Stimulated activated CD4-positive, alpha-beta T cell treated with anti-CD3 and anti-CD28 coated beads, Interleukin-1b, Interleukin-23, amount 100 ng/mL, for 48 hours (primary cell): ENCODE data around the gene NCAM2.

Source experiments
- DNase-seq: peaks from one replicate; pipeline ENCODE4 v3.0.0-alpha.2; 2020

Gene NCAM2

DNA sequence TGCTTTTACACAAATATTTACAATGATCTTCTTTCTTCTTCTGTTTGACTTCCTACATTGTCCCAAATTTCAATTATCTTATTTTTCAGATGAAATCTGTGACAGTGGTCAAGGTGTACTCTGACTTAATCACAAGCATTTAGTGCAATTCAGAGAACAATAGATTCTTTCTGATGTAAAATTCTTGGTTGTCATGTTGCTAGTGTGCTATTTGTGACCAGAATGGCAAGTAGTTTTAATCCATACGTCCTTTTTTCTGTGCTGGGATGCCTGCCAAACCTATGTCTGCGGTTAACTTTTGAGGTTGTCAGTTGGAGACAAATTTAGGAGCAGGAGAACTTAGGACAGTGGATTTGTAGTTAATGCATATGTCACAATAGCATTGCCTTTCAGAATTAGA, 31.0 kb downstream of the NCAM2 start:
- DNase-seq: no peak

DNA sequence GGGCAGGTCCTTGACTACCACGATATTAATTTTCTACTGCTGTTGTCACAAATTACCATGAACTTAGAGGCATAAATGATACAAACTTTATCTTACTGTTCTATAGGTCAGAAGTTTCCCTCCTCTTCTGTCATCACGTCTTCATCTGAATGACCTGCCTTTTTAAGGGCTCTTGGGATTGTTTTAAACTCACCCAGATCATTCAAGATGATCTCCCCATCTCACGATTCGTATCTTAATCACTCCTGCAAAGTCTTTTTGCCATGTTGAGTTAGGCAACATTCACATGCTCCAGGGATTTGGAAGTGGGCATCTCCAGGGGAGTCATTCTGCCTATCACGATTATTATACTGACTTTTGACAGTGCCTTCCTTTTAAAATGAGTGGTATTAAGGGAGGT, 32.1 kb downstream of the NCAM2 start:
- no peak for DNase-seq

DNA sequence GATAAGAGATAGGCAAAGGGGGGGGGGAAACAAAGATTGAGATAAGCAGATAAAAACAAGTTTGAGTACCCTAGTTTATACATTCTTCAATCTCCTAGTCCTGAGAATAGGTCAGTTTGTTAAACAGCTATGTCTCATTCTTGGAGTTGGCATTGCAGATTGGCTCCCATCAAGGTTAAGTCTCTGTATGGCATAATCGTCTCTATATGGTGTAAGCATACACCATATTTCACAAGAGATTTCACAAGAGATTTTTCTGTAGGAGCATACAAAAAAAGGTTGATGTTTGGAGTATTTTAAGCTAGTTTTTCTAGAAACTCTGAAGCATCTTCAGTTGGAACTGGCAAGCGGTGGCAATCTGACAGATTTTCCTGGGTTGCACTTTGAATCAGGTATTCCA, 35.8 kb downstream of the NCAM2 start:
- no peak for DNase-seq

DNA sequence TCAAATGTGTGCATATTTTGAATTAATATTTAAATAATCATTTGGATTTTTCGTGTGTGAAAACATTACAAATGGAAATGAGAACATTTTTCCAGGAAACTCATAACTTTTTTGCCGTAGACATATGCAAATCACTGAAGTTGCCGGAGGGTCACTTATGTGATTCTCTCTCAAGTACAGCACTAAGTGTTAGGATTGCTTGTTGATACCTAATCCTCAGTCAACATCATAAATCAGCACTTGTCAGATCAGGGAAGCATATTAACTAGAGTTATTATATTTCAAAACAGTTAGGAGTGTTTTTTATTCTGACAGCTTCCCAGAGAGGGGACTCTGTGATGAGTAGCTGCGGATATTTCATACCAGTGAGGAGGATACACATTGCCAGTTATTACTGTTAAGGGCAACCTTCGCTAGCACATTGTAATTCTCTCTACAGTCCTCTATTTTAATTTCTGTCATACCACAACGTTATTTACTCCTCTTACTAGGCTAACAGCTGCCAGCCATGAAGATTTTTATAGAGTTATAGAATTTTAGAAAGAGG, 41.5 kb downstream of the NCAM2 start:
- no peak for DNase-seq

DNA sequence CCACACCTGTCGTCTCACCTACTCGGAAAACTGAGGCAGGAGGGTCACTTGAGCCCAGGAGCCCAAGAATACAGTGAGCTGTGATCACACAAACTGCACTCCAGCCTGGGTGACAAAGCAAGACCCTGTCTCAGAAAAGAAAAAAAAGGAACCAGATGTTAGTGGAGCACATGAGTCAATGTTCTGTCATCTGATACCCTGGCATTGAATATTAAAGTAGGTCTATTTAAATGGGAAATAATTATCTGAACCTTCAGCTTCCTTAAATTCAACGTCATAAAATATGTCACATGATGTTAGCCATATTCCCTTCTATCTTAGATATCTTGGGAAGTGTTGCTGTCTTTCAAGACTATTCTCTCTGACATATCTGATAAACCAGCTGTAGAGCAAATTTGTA, 47.3 kb downstream of the NCAM2 start:
- DNase-seq: no peak

DNA sequence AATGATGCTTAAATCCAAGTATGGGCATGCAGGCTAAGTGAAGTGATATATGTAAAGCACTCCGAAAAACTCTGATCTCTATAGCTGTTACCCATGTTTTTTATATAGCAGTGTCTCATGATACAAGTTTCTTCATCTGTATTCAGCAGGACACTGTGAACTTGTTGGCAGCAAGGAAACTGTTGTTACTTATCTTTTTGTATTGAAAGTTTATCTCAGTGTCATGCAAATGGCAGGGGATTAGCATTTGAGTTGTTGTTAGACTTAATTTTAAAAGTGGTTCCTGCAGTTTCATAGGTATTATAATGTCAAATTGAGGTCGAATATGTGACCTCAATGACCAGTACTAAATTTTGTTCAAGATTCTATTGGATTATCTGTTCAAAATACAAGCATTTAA, 47.9 kb downstream of the NCAM2 start:
- DNase-seq: no peak

DNA sequence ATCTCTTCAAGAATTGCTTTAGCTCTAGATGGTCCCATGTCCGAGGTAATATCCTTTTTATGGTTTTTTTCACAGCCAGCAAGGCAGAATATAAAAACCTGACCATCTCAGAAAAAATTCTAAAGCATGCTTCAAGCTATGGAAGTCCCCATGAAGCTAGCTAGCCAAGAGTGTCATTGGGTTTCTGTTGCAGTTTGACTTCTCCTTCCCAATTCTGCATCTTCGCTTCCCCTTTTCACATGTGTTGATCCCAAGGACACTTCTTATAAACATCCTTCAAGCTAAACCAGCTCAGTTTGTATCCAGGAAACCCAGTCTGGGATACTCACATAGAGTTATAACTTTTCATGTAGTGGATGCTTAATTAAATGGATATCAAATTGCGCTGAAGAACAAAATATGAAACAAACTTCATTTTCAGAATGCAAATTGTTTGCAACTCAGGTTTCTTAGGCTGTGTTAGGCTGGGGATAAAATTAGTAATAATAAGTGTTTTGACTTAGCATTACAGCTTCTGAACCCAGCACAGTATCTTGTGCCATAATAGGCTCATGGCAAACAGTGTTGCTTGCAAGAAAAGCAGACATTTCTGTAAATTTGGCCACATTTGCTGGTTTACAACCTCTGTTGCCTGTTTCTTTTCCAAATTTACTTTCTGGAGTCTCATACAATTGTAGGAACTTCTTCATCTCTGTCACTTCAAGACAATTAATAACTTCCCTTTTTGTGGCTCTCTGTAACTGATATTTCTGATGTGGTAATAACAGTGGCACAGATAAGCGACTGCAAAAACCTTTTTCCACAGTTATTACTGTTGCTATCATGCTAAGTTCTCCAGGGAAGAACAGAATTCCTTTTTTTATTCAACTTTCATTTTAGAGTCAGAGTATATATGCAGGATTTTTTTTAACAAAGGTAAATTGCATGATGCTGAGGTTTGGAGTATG, 53.2 kb downstream of the NCAM2 start:
- DNase-seq: no peak

DNA sequence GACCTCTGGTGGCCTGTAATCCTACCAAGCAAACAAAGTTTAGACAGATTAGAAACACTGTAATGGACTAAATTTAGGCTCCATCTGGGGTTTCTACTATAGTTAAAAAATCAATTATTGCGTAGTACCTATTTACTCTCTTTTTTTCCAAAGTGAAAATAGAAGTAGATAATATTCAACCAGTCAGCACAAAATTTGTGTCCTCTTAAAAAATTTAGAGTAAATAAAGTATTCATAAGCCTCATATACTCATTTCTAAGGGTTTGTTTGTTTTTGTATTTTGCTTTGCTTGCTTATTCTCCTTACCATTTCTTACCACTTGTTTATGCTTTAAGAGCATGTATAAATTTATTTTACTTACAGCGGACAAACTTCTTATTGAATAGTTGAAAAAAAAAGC, 54.5 kb downstream of the NCAM2 start:
- DNase-seq: no peak

DNA sequence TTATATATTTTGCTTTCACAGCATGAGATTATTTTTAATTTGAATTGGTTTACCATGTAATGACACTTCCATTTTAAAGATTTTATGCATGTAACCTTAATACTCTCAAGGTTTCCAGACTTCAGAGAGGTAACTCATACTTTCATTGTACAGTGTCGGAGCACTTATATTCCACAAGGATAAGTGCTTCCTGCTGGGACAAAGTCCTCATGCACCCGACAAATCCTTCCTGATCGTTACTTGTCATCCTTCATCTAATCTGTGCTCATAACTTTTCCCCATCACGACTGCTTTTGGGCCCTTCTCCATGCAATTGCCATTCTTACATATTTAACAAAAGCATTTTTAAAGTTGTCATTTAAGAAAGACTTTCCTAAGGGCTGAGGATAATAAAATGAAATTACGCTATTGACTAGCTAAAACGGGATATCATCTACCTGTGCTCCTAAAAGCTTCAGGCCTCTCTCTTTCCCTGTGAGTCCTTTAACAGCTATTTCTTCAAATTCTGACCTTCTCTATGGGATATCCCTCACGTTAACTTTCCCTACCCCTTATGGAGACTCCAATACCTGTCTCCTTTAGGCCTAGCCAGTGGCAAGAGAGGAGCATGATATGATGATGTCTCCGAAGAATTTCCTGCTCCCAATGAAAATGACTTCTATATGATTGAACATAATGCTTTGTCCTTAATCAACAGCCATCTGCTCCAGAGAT, 59.3 kb downstream of the NCAM2 start:
- no peak for DNase-seq

DNA sequence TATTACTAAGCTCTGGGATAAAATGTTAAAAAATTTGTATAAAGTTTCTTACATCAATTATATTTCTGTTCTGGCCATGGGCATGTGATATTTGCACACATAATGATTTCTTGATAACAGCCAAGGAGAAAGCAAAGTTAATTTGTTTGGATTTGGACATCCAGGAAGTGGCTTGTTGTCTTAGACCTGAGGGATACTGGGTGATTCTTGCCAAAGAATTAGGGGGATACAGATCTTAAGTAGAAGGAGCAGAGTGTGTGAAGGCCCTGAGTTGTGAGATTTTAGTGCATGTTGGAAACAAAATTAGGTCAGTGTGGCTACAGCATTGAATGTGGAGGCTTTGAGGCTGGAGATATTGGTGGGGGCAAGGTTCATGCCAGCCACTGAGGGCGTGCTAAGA, 65.6 kb downstream of the NCAM2 start:
- DNase-seq: no peak

DNA sequence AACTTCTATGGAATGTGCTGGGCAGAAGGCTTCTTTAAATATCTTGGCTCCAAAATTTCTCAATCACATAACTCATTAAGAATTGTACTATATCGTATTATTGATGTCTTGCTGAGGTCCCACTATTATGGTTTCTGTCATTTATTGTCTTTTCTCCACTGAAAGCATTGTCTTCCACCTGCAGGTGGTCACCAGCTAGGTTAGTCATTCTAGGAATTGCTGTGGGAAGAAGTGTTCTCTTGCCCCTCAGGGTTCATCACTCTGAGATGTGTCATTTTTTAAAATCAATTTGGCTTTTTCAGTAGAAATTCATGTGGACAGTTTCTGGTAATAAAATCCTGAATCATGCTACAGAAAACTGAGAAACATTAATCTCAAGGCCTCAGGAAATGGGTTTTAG, 66.1 kb downstream of the NCAM2 start:
- DNase-seq: no peak

DNA sequence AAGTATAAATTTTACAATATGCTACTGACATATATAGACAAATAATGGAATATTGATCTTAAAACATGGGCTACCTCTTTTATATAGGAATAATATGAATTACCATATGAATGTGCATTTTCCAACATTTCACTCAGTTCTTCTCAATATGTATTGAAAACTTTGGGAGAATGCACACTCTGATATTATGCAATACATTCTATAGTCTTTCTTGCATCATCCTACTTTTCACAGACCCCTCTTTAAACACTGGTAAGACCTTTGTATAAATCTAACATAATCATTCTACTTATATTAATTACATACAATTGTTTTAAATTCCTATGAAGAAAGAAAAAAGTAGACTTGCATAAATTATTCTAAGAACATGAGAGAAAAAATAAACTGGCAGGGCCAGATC, 69.2 kb downstream of the NCAM2 start:
- DNase-seq: no peak

DNA sequence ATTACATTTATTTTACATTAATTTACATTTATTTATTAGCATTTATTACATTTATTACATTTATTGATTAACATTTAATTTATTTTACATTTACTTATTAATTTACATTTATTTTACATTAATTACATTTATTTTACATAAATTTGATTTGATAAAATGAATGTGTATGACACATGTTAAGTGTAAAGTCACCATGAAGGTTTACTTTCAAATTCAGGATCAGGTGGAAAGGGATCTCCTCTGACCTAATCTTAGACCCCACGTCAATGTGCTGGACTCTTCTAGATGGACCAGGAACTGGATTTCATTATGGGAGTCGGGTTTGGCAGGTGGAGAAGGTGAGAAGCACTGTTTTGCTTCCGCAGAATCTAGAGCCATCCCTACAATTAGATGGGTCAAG, 76.1 kb downstream of the NCAM2 start:
- DNase-seq: no peak

DNA sequence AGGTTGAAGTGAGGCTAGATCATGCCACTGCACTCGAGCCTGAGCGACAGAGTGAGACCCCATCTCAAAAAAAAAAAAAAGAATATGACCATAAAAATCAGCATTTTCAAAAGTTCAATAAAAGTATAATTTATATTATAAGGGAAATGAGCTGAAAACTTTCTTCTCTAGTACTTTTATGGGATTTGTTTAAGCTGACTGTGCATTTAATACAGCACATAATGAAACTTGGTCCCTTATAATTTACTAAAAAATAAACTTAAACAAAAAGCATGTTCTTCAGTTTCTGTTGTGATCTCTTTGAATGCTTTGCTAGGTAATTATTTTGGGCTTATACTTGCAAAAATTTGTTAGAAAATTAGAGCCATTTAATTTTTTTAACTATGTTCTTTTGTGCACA, 77.8 kb downstream of the NCAM2 start:
- no peak for DNase-seq

DNA sequence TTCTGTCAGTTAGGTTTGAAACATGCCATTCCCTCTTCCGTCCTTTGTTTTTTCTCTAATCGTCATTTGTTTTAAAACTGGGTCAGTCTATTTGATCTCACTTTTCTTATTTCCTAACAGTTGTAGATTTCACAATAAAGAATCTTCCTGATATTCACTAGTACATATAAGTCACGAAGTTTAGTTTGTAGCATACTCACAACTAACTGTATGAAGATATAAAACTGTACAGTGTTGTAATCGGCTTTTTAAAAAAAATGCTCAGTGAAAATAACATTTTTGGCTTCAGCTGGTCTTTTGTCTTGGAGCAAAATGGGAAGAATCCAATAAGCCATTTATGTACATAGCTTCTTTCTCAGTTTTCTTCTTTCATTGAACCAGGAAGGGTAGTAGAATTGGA, 78.3 kb downstream of the NCAM2 start:
- no peak for DNase-seq

DNA sequence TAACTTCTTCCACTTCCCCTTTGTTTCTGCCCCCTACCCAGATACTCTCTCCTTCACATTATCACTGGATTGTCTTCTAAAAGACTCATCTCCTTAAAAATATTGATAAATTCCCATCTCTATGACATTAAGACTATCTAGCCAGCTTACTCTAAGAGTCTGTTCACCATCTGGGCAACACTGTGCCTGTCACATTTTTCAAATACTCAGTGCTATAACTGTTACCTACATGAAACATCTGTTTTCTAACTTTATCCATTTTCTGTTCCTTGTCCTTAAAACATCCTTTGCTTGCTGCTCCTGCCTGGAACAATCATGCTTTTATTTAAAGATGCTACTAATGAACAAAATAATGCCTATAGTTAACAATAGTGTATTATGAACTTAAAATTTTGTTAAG, 81.4 kb downstream of the NCAM2 start:
- no peak for DNase-seq

DNA sequence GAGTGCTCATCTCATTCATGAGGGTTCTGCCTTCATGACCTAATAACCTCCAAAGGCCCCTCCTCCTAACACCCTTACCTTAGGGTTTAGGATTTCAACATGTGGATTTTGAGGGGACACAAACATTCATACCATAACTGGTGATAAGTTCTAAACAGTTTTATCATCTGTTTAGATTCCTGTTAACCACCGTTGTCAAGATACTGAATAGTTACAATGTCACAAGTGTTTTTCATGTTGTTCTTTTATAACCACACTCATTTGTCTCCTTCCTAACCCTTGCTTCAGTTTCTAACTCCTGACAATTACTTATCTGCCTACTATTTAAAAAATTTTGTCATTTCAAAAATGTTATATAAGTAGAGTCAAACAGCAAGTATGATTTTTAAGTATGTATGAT, 86.0 kb downstream of the NCAM2 start:
- no peak for DNase-seq

DNA sequence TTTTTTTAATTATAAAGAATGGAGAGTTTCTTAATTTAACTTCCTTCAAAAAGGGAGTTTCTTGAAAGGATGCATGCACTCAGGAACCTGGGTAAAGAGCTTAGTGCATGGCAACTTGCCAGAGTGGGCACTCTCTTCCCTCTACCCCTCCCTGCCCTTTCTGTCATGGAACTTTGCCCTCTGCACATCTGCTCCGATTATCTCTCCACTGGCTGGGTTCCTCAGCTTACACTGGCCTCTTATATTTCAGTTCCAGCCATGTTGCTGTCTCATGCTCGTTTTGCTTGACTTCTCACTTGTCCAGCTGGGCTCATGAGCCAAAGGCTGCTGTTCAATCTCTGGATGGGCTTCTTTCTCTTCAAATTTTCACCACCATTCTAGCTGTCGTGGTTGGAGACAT, 87.0 kb downstream of the NCAM2 start:
- no peak for DNase-seq

DNA sequence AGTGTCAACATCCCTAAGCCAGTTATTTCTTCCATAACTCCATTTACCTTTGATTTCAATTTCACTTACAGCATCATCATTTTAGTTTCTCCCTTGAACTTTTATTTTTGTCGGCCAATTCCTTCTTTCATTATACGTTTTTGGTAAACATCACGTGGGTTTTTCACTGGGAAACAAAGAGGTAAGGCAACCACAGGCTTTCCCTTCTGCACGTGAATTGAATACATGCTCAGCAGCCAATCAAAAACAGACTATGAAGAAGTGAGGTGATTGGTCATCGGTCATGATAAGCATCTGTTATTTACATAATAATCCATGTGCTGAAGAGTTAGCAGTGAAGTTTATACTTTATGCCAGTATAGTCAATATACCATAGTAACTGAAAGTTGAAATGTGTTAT, 98.7 kb downstream of the NCAM2 start:
- no peak for DNase-seq

DNA sequence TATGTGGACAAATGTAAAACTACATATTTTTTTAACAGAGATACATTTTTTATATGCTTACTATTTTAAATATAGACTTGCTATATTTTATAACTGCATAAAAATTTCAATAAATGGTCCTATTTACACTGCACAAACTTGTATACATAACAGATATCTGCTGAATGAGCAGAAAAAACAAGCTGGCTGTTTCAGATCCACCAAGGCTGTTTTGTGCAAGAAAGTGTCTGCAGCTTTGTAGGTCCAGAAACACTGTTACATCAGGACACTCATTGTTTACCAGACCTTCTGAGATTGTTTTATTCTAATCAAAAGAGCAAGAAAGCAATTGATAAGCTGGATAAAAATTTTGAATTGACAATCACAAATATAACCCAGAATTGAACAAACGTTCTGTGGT, 99.3 kb downstream of the NCAM2 start:
- DNase-seq: no peak

DNA sequence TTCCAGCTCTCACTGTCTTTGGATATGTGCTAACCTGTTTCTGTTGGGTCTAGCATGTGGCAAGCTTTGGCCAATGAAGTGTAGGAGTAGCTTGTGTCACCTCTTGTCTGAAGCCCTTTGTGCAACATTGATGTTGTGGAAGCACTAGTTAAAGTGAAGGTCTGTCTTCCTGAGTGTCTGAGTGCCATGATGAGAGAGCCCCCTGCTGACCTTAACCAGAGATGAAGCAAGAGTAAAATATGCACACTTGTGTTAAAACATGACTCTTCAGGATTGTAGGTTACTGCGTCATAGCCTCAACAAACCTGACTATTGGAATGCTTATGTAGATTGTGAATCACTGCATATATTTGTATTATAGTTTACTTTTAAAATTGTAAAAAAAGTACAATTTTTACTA, 103.7 kb downstream of the NCAM2 start:
- DNase-seq: no peak

DNA sequence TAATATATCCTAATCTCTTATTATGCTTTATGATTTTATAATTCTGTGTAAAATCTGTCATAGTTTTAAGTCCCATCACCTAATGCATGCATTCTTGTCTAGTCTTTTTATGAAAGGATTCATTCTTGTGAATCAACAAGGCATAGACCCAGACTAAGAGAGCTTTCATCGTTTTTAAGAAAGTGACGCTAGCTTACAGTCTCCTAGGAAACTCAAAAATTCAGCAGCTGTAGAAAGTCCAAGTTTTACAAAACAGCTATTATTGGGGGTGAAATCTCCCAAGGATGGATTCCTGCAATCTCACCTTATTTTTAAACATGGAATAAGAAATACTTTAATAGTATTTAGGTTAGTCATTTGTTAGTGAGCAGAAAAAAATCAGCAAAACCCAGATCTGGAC, 104.7 kb downstream of the NCAM2 start:
- DNase-seq: no peak

DNA sequence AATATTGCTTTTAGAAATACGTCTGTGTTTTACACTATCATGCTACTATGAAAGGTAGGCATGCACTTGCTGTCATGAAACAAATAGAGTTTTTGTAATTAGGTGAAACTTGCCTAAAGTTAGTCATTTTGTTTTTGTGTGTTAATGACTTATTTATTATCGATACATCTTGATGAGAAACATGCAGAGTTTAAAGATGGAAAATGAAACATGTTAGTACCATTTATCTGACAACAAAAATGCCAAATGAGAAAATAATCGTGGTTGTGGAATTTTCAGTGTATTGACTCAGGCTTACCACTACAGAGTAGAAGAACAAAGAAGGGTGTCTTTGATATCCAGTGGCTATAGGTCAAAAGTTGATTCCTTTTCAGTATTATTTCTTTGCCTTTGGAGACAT, 105.5 kb downstream of the NCAM2 start:
- no peak for DNase-seq

DNA sequence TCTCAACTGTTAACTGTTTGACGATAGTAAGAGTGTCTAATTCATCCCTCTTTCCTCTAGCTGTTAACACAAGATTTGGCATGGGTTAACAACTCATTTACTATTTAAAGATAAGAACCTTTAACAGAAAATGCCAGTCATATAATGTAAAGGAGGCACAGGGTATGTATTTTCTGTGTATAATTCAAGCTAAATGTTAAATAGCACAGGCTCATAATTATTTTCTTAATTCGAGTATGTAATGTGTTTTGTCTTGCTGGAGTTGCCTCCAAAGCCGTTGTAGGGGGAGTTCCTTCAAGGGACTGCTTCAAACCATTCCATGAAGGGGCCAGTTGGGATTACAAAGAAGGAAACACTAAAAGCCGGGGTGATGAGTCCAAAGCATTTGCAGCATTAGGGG, 111.5 kb downstream of the NCAM2 start:
- DNase-seq: no peak
